HepG2 (cell line): ENCODE measurements around the gene C16orf78.

Experiments used
- CREB1 ChIP-seq, 2 experiments: fragments of 450-650 bp in 1 of 2; IDR thresholded peaks; 2 replicates each; pipeline ENCODE4 v1.6.1; 2016 to 2017; ENCODE audit warnings: control low read depth in 1 of 2, mild to moderate bottlenecking in 1 of 2, missing compliant biosample characterization in 1 of 2, missing genetic modification characterization in 1 of 2
- JUND ChIP-seq: sonication (generic); formaldehyde crosslinking; IDR thresholded peaks from 2 replicates; pipeline ENCODE4 v1.8.0; 2022; ENCODE audit warnings: mild to moderate bottlenecking, missing genetic modification reagents
- RAD21 ChIP-seq: fragments of 450-650 bp; formaldehyde crosslinking; IDR thresholded peaks from 2 replicates; pipeline ENCODE4 v1.5.0; 2020; ENCODE audit warnings: mild to moderate bottlenecking
- SMAD1 ChIP-seq: sonication (generic); formaldehyde crosslinking; IDR thresholded peaks from 2 replicates; pipeline ENCODE4 v1.4.0; 2020; ENCODE audit warnings: missing genetic modification reagents, low read depth, mild to moderate bottlenecking, borderline replicate concordance
- ZFP1 ChIP-seq: IDR thresholded peaks from 2 replicates; pipeline ENCODE4 v1.6.1; 2016
- ZNF263 ChIP-seq: sonication (generic); formaldehyde crosslinking; IDR thresholded peaks from 2 replicates; pipeline ENCODE4 v1.4.0; 2020; ENCODE audit warnings: missing genetic modification reagents
- ZNF337 ChIP-seq: sonication (generic); formaldehyde crosslinking; IDR thresholded peaks from 2 replicates; pipeline ENCODE4 v1.5.1; 2020; ENCODE audit warnings: missing genetic modification reagents, low read depth, mild to moderate bottlenecking, borderline replicate concordance
- TF ChIP-seq, protein P1 (sequence below): sonication (generic); formaldehyde crosslinking; IDR thresholded peaks from 2 replicates; pipeline ENCODE4 v1.4.0; 2020; ENCODE audit warnings: missing genetic modification reagents
- TF ChIP-seq, protein P2 (sequence below): sonication (generic); formaldehyde crosslinking; IDR thresholded peaks from 2 replicates; pipeline ENCODE4 v1.5.0; 2020; ENCODE audit warnings: mild to moderate bottlenecking, missing genetic modification reagents, moderate library complexity
- TF ChIP-seq, protein P3 (sequence below): sonication (generic); formaldehyde crosslinking; IDR thresholded peaks from 2 replicates; pipeline ENCODE4 v1.4.0; 2020; ENCODE audit warnings: missing genetic modification reagents
- TF ChIP-seq, protein P4 (sequence below), 2 experiments: sonication (generic) in 1 of 2; formaldehyde crosslinking in 1 of 2; IDR thresholded peaks; 2 replicates each; pipeline versions ENCODE4 v1.5.1 to v1.6.1; 2011 to 2020; ENCODE audit warnings: borderline replicate concordance in 1 of 2, low read depth in 1 of 2, low read length in 1 of 2, mild to moderate bottlenecking in 1 of 2, missing genetic modification reagents in 1 of 2, moderate library complexity in 1 of 2
- TF ChIP-seq, protein P5 (sequence below): sonication (generic); formaldehyde crosslinking; conservative IDR thresholded peaks from 2 replicates; pipeline ENCODE4 v1.4.0; 2020; ENCODE audit warnings: missing genetic modification reagents

DNA sequence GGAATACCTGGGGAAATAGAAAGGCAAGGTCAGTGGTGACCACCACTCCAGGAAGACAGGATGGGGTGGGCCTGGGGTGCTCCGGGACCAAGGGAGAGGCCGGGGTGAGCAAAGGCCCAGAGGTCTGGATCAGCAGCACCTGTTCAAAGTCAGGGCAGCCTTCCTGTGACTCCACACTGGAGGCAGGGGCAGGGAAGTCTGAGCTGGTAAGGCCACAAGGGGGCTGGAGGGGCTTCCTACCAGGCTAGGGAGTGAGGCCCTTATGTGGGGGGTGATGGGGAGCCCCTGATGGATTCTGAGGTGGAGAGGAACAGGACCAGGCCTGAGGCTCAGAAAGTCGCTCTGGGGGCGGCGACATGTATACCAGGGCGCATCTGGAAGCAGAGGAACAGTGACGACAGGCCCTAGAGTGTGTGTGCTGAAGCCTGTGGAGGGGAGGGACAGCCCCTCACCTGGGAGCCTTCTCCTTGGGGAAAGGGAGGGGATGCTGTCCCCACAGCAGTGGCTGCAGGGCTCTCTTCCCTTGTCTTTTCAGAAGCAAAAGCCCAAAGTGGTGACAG is 3.7 kb downstream of the C16orf78 start:
- TF ChIP-seq SMAD1 (CRISPR knock-in tag) (no peak), ZNF263 (CRISPR knock-in tag) (no peak), CREB1 (IDR thresholded peaks at IDR 0.05) (no peak), CREB1 (CRISPR knock-in tag; IDR thresholded peaks at IDR 0.05) (no peak), RAD21 (no peak), ZNF337 (no peak), ZFP1 (CRISPR knock-in tag) (no peak), JUND (CRISPR knock-in tag) (no peak)
- TF ChIP-seq, protein P1, sequence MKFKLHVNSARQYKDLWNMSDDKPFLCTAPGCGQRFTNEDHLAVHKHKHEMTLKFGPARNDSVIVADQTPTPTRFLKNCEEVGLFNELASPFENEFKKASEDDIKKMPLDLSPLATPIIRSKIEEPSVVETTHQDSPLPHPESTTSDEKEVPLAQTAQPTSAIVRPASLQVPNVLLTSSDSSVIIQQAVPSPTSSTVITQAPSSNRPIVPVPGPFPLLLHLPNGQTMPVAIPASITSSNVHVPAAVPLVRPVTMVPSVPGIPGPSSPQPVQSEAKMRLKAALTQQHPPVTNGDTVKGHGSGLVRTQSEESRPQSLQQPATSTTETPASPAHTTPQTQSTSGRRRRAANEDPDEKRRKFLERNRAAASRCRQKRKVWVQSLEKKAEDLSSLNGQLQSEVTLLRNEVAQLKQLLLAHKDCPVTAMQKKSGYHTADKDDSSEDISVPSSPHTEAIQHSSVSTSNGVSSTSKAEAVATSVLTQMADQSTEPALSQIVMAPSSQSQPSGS (CRISPR knock-in tag), result no peak
- TF ChIP-seq, protein P2, sequence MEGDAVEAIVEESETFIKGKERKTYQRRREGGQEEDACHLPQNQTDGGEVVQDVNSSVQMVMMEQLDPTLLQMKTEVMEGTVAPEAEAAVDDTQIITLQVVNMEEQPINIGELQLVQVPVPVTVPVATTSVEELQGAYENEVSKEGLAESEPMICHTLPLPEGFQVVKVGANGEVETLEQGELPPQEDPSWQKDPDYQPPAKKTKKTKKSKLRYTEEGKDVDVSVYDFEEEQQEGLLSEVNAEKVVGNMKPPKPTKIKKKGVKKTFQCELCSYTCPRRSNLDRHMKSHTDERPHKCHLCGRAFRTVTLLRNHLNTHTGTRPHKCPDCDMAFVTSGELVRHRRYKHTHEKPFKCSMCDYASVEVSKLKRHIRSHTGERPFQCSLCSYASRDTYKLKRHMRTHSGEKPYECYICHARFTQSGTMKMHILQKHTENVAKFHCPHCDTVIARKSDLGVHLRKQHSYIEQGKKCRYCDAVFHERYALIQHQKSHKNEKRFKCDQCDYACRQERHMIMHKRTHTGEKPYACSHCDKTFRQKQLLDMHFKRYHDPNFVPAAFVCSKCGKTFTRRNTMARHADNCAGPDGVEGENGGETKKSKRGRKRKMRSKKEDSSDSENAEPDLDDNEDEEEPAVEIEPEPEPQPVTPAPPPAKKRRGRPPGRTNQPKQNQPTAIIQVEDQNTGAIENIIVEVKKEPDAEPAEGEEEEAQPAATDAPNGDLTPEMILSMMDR (CRISPR knock-in tag), result no peak
- TF ChIP-seq, protein P3, sequence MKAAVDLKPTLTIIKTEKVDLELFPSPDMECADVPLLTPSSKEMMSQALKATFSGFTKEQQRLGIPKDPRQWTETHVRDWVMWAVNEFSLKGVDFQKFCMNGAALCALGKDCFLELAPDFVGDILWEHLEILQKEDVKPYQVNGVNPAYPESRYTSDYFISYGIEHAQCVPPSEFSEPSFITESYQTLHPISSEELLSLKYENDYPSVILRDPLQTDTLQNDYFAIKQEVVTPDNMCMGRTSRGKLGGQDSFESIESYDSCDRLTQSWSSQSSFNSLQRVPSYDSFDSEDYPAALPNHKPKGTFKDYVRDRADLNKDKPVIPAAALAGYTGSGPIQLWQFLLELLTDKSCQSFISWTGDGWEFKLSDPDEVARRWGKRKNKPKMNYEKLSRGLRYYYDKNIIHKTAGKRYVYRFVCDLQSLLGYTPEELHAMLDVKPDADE (CRISPR knock-in tag), result no peak
- TF ChIP-seq, protein P4, sequence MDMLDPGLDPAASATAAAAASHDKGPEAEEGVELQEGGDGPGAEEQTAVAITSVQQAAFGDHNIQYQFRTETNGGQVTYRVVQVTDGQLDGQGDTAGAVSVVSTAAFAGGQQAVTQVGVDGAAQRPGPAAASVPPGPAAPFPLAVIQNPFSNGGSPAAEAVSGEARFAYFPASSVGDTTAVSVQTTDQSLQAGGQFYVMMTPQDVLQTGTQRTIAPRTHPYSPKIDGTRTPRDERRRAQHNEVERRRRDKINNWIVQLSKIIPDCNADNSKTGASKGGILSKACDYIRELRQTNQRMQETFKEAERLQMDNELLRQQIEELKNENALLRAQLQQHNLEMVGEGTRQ (IDR thresholded peaks at IDR 0.05; ENCODE audit: low read depth, low read length), result no peak
- TF ChIP-seq, protein P4 (CRISPR knock-in tag; IDR thresholded peaks at IDR 0.05; ENCODE audit: borderline replicate concordance), result no peak
- TF ChIP-seq, protein P5, sequence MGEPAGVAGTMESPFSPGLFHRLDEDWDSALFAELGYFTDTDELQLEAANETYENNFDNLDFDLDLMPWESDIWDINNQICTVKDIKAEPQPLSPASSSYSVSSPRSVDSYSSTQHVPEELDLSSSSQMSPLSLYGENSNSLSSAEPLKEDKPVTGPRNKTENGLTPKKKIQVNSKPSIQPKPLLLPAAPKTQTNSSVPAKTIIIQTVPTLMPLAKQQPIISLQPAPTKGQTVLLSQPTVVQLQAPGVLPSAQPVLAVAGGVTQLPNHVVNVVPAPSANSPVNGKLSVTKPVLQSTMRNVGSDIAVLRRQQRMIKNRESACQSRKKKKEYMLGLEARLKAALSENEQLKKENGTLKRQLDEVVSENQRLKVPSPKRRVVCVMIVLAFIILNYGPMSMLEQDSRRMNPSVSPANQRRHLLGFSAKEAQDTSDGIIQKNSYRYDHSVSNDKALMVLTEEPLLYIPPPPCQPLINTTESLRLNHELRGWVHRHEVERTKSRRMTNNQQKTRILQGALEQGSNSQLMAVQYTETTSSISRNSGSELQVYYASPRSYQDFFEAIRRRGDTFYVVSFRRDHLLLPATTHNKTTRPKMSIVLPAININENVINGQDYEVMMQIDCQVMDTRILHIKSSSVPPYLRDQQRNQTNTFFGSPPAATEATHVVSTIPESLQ (CRISPR knock-in tag), result no peak
